Heart right ventricle (tissue), 16 donors: Measurements from ENCODE around the gene CALM3. TPM values are rescaled to one million over a fixed set of nuclear protein-coding genes. Genes with fewer than 3 reads are reported as not detected.

Source experiments
- ATAC-seq, 8 donors: fragments of 200-7000 bp; cut with Tn5 transposase; one replicate each; pipeline ENCODE4 v1.9.1; 2020; ENCODE audit warnings: mild to moderate bottlenecking in 8 of 8, moderate library complexity in 8 of 8, moderate number of reproducible peaks in 1 of 8
- DNase-seq, 2 donors: peaks; one replicate each; pipeline ENCODE4 v3.0.0-alpha.2; 2020
- H3K27ac ChIP-seq, 10 donors: fragments of 200-600 bp; sonication (generic) in 2 of 10; one replicate each; pipeline versions ENCODE4 v1.5.0 to v1.8.0; 2020 to 2022; ENCODE audit warnings: mild to moderate bottlenecking in 3 of 10
- H3K27me3 ChIP-seq, 7 donors: fragments of 200-600 bp; one replicate each; pipeline ENCODE4 v1.8.0; 2021 to 2022; ENCODE audit warnings: mild to moderate bottlenecking in 2 of 7
- H3K36me3 ChIP-seq, 9 donors: fragments of 200-600 bp; sonication (generic) in 1 of 9; one replicate each; pipeline versions ENCODE4 v1.5.0 to v1.8.0; 2020 to 2022; ENCODE audit warnings: mild to moderate bottlenecking in 2 of 9
- H3K4me1 ChIP-seq, 9 donors: fragments of 200-600 bp; sonication (generic) in 1 of 9; one replicate each; pipeline versions ENCODE4 v1.5.0 to v1.8.0; 2020 to 2022; ENCODE audit warnings: mild to moderate bottlenecking in 4 of 9
- H3K4me3 ChIP-seq, 10 donors: fragments of 200-600 bp; sonication (generic) in 2 of 10; one replicate each; pipeline versions ENCODE4 v1.5.0 to v1.8.0; 2020 to 2022; ENCODE audit warnings: mild to moderate bottlenecking in 7 of 10, moderate library complexity in 2 of 10
- H3K9me3 ChIP-seq, 11 donors: fragments of 200-600 bp in 10 of 11; sonication (generic) in 2 of 11; one replicate each; pipeline versions ENCODE4 v1.5.0 to v1.8.0; 2013 to 2022; ENCODE audit warnings: mild to moderate bottlenecking in 2 of 11, control low read depth in 1 of 11, moderate library complexity in 1 of 11
- CTCF ChIP-seq, 9 donors: fragments of 200-600 bp; sonication (generic) in 2 of 9; IDR thresholded peaks; one replicate each; pipeline versions ENCODE4 v1.5.0 to v1.8.0; 2021 to 2022; ENCODE audit warnings: antibody characterized with exemption in 9 of 9, mild to moderate bottlenecking in 5 of 9, moderate library complexity in 1 of 9
- WGBS, 2 donors: extraction: QIAGEN DNeasy Blood & Tissue Kit; methylation state at CpG; one replicate each; pipeline ENCODE4 v1.1.7; 2013; ENCODE audit warnings: inconsistent platforms in 1 of 2; 5-methylcytosine and 5-hydroxymethylcytosine counted together
- intact Hi-C, 10 donors: fragments of 100-400 bp; cut with DNase I; formaldehyde crosslinking; loops; one replicate each; pipeline versions ENCODE4 v1.11.1 to v1.14.2; 2022
- polyA plus RNA-seq, 2 donors: library from polyadenylated mRNA; stranded (reverse); fragments of 200-250 nt; gene quantifications; one replicate each; pipeline ENCODE4 v1.2.3, GENCODE V29; 2013
- total RNA-seq, 10 donors: library from RNA; stranded (reverse); fragmentation: NEBNext Ultra II Directional in 3 of 10; extraction: Animal tissue kit (Norgen Biotek cat#: 25700) in 3 of 10; gene quantifications; one replicate each; pipeline versions ENCODE4 v1.2.1 to v1.2.4, GENCODE V29; 2021 to 2023
- donor health status: Arrhythmogenic right ventricular cardiomyopathy.
- donor health status: ischemic (EF 13 %, LVEDD 7.1; RV severe dilation, severe dysfunction).
- donor health status: healthy with polysubstance abuse.
- donor health status: DM: no; HTN: yes; CAD: no.
- donor health status: DM: no; HTN: no; CAD: no.
- donor health status: ischemic (EF 25% LVEDD 6.9; RV normal size, moderate dysfunction).
- donor health status: ischemic (EF 25% LVEDD 5.7; RV mildly dilated, moderate dysfunction).
- donor health status: healthy.
- donor health status: DM: yes; HTN: yes; CAD: no.
- donor health status: Ischemic cardiomyopathy.
- donor health status: ischemic (EF 35%, LVEDD 5.7; RV mildly dilated, moderate dysfunction).
- donor health status: nonischemic (EF 11% LVEDD 7.7; RV severe dilation, severe dysfunction).
- donor health status: DM: yes; HTN: yes; CAD: no.
- donor health status: PGD.
- donor health status: ischemic (EF 29% LVEDD 5.4; RV normal size, mild dysfunction).
- donor health status: nonischemic (EF 23%, LVEDD 6.1; RV moderate dilation, normal function).

The CALM3 gene
- total and polyA plus RNA-seq, 12 donors: 214 to 488 (median 298) TPM

GRCh38 chr19:46654621-46655152, 53.6 kb downstream of the CALM3 start:
- Histone ChIP-seq H3K27me3 (peaks cover 0 to 63% (median 0%) of the 10 kb centered on the region in 7 donors), H3K27ac (peak overlapping the region in 7 of 10 donors; percentile 12 to 66 (median 49)), H3K9me3 (no peaks in the 10 kb centered on the region), H3K4me1 (peaks cover 0 to 28% (median 6%) of the 10 kb centered on the region in 9 donors), H3K36me3 (peaks cover 0 to 13% (median 0%) of the 10 kb centered on the region in 9 donors), H3K4me3 (no peak overlapping the region)
- intact Hi-C loops: no loop called here
- ATAC-seq (peak in 7 of 8 donors; percentile 32 to 74 (median 45)), DNase-seq (peak in 1 of 2 donors; percentile 29)
- WGBS, 2 donors: 54 to 60% methylated on average over 16 of the region's 16 CpGs
- TF ChIP-seq CTCF (IDR thresholded peaks at IDR 0.05): no peak

- no peaks in the 10 kb centered on the region for H3K9me3 ChIP-seq
- no peak overlapping the region for H3K27ac ChIP-seq
- 98 to 100% methylated on average over 5 of the region's 5 CpGs for WGBS, 2 donors
- H3K36me3 ChIP-seq: peaks cover 0 to 13% (median 0%) of the 10 kb centered on the region in 9 donors
- intact Hi-C loops: no loop called here
- no peak for TF ChIP-seq CTCF (IDR thresholded peaks at IDR 0.05)
- DNase-seq (no peak), ATAC-seq (no peak)
- peaks cover 0 to 58% (median 0%) of the 10 kb centered on the region in 7 donors for H3K27me3 ChIP-seq
- peaks cover 3 to 40% (median 17%) of the 10 kb centered on the region in 9 donors for H3K4me1 ChIP-seq
- H3K4me3 ChIP-seq: no peak overlapping the region
Measured at GRCh38 chr19:46656541-46656940, 55.4 kb downstream of the CALM3 start.

GRCh38 chr19:46659151-46660007, 58.2 kb downstream of the CALM3 start:
- WGBS, 2 donors: 4 to 7% methylated on average over 28 of the region's 28 CpGs
- intact Hi-C loops: loop anchor here in 9 of 10 donors (5.0 to 10.0 kb wide), 6 partner anchors 42 to 135 kb away; no protein-coding TSS in a partner anchor
- Histone ChIP-seq H3K36me3 (no peaks in the 10 kb centered on the region), H3K27me3 (peaks cover 0 to 50% (median 0%) of the 10 kb centered on the region in 7 donors), H3K4me3 (peak overlapping the region in 9 of 10 donors; percentile 46 to 87 (median 68)), H3K4me1 (peaks cover 3 to 35% (median 21%) of the 10 kb centered on the region in 9 donors), H3K9me3 (no peaks in the 10 kb centered on the region), H3K27ac (peak overlapping the region in 9 of 10 donors; percentile 11 to 83 (median 65))
- no peak for TF ChIP-seq CTCF (IDR thresholded peaks at IDR 0.05)
- DNase-seq (peak; percentile 39 to 60), ATAC-seq (peak in 1 of 8 donors; percentile 7)

- TF ChIP-seq CTCF (IDR thresholded peaks at IDR 0.05): no peak
- H3K9me3 ChIP-seq: no peaks in the 10 kb centered on the region
- H3K36me3 ChIP-seq: no peaks in the 10 kb centered on the region
- ATAC-seq (no peak), DNase-seq (peak in 1 of 2 donors; percentile 39)
- peaks cover 3 to 32% (median 20%) of the 10 kb centered on the region in 9 donors for H3K4me1 ChIP-seq
- peak overlapping the region in 9 of 10 donors; percentile 2 to 83 (median 74) for H3K27ac ChIP-seq
- 1 to 4% methylated on average over 14 of the region's 14 CpGs for WGBS, 2 donors
- peak overlapping the region; percentile 46 to 87 (median 68) for H3K4me3 ChIP-seq
- H3K27me3 ChIP-seq: peaks cover 0 to 49% (median 0%) of the 10 kb centered on the region in 7 donors
- intact Hi-C loops: loop anchor here in 9 of 10 donors (5.0 to 10.0 kb wide), 6 partner anchors 43 to 135 kb away; no protein-coding TSS in a partner anchor
Measured at GRCh38 chr19:46660008-46660517, 58.9 kb downstream of the CALM3 start.
